Embryonic facial prominence (tissue), 1 donor: ENCODE data around the gene TRIO.

ENCODE experiments used
- DNase-seq: peaks from one replicate; pipeline ENCODE4 v3.0.0-alpha.2; 2016; ENCODE audit errors: extremely low spot score

The TRIO gene

DNA sequence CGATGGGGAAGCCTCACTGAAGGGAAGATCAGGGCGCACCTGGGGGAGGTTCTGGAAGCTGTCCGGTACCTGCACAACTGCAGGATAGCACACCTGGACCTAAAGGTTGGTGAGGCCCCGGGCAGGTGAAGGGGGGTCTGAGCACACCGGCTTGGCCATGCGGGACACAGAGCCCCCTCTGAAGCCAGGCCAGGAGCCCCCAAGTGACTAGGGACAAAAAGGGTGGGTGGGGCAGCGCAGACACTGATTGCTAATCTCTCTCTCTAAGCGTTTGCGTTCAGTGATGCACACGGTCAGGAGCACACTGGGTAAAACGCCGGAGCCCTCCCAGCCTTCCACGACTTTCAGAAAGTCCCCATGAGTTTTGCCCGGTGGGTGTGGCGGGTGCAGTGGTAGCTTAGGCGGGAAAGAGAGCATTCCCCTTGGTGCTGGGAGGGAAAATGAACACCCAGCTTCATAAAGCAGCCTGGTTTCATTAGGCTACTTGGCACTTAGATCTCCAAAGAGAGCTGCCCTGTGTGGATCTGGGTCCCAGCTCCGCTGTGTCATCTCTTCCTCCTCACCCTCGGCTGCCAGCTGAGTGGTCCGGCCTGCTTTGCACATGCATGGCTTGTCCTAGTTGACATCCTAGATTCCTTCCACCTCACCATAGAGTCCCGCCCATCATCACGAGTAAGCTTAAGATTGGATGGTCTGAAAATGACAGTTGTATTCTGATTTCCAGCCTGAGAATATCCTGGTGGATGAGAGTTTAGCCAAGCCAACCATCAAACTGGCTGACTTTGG lies 364.2 kb downstream of the TRIO start:
- no peak for DNase-seq

DNA sequence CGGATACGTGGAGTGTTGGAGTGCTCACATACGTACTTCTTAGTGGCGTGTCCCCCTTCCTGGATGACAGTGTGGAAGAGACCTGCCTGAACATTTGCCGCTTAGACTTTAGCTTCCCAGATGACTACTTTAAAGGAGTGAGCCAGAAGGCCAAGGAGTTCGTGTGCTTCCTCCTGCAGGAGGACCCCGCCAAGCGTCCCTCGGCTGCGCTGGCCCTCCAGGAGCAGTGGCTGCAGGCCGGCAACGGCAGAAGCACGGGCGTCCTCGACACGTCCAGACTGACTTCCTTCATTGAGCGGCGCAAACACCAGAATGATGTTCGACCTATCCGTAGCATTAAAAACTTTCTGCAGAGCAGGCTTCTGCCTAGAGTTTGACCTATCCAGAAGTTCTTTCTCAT lies 364.9 kb downstream of the TRIO start:
- no peak for DNase-seq

- no peak for DNase-seq
Measured at GRCh38 chr5:14509556-14509955, 366.4 kb downstream of the TRIO start.

- no peak for DNase-seq
Measured at GRCh38 chr5:14510156-14510734, 367.1 kb downstream of the TRIO start.

GRCh38 chr5:14510880-14511279 lies 367.7 kb downstream of the TRIO start:
- no peak for DNase-seq

- DNase-seq = no peak
Measured at GRCh38 chr5:14512574-14512973, 369.4 kb downstream of the TRIO start.

GRCh38 chr5:14513266-14513665 lies 370.1 kb downstream of the TRIO start:
- DNase-seq = no peak

GRCh38 chr5:14516901-14517300 lies 373.8 kb downstream of the TRIO start:
- DNase-seq = no peak

DNA sequence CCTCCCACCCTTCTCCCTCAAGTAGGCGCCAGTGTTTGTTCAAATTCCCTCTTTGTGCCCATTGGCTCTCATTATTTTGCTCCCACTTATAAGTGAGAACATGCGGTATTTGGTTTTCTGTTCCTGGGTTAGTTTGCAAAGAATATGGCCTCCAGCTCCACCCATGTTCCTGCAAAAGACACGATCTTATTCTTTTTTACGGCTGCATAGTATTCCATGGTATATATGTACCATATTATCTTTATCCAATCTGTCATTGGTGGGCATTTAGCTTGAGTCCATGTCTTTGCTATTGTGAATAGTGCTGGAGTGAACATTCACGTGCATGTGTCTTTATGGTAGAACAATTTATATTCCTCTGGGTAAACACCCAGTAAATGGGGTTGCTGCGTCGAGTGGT lies 375.5 kb downstream of the TRIO start:
- DNase-seq = no peak

- DNase-seq = no peak
Measured at GRCh38 chr5:14521748-14522147, 378.6 kb downstream of the TRIO start.

GRCh38 chr5:14522721-14523120 lies 379.6 kb downstream of the TRIO start:
- no peak for DNase-seq

DNA sequence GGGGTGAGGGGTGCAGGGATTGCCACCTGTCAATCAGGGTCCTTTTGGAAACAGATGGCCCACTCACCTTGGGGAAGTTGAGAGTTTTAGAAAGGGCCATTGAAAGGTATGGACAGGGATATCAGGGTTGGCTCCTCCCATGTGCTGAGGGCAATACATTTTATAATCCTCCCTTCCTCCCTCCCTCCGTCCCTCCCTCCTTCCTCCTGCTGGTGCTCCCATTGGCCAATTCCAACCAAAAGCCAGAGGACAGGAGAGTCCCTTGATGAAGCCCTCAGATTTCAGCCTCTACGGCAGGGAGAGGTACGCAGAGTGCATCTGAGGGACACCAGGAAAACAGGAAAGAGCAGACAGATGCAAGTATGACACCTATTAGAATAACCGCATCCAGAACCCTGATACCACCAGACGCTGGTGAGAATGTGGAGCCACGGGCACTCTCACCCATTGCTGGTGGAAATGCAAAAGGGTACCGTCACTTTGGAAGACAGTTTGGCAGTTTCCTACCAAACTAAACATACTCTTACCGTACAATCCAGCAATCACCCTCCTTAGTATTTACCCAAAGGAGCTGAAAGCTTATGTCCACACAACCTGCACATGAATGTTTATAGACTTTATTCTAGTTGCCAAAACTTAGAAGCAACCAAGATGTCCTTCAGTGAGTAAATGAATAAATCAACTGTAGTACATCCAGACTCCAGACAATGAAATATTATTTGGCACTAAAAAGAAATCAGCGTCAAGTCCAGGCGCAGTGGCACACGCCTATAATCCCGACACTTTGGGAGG lies 380.3 kb downstream of the TRIO start:
- no peak for DNase-seq

- DNase-seq = no peak
Measured at GRCh38 chr5:14525397-14525796, 382.3 kb downstream of the TRIO start.

- no peak for DNase-seq
Measured at GRCh38 chr5:14526493-14526892, 383.4 kb downstream of the TRIO start.

DNA sequence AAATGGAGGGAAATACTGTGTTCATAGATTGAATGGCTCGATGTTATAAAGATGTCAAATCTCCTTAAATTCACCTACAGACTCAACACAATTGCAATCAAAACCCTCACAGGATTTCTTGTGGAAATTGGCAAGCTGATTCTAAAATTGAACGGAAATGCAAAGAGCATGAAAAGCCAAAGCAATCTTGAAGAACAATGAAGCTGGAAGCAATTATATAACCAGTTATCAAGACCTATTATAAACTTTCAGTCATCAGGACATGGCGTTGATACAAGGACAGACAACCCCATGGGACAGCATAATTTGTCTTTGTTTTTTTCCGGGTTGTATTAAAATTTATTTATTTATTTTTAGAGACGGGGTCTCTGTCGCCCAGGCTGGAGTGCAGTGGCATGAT lies 385.0 kb downstream of the TRIO start:
- no peak for DNase-seq

DNA sequence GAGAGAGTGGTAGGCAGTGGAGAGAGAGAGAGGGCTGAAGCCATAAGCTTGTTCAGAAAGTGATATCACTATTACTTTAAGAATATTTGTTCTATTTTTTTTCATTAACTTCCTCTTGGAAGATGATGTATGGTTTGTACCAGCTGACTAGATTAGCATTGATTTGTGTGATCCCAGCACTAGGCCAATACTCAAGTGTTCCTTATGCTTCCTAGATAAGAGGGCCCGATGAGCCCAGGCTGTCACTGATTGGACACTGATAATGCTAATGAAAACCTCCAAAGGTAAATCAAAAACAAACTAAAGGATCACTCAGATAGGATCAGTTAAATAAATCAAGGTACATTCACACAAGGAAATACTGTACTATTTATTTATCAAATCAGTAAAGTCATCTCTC lies 385.8 kb downstream of the TRIO start:
- DNase-seq = no peak

DNA sequence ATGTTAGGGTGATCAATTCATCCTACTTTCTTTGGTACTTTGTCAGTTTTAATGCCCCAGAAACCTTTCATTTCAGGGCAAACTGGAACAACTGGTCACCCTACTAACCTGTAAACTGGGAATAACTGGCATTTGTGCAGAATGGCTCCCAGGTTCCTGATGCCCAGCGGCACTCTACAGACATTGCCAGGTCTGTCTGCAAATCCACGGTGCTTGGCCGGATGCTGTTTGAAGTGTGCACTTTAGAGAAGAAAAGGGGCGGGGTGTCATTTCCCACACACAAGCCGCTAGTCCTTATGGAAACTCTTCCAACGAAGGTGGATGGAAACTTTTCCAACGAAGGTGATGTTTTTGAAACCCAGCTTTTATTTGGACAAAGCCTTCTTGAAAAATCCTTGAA lies 388.5 kb downstream of the TRIO start:
- no peak for DNase-seq

- DNase-seq = no peak
Measured at GRCh38 chr5:14532180-14532579, 389.0 kb downstream of the TRIO start.

DNA sequence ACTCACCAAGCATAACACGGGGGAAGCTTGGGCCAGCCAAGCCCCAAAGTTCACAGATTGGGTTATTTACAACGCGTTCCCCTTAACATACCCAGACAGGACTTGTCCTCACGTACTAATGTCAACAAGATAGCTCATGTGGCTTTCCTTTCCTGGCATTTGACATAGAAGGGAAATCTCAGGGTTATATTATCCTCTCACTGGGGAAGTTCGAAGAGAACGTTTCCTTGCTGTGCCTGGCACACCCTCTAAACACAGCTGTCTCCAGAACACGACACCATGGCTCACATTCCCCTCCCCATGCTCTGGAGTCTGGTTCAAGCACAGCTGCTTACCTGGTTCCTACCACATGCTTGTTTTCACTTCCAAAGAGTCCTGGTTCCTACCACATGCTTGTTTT lies 391.6 kb downstream of the TRIO start:
- peak; percentile 26 for DNase-seq

DNA sequence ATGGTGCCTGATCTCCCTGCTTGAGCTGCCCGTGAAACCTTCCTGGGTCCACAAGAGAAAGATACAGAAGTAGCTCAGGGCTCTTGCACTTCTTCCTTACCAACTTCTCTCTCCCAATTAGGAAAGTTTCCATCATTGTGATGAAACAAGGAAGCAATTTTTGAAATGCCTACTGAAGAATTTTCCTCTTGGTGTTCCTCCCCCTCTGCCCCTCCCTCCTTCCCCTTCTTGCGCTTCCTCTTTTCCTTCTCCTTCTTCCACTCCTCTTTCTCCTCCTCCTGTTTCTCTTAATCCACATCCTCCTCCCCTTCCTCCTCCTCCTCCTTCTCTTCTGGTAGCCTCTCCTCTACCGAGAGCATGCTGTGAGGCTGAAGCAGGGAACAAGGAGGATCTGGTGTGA lies 402.2 kb downstream of the TRIO start:
- DNase-seq = no peak

DNA sequence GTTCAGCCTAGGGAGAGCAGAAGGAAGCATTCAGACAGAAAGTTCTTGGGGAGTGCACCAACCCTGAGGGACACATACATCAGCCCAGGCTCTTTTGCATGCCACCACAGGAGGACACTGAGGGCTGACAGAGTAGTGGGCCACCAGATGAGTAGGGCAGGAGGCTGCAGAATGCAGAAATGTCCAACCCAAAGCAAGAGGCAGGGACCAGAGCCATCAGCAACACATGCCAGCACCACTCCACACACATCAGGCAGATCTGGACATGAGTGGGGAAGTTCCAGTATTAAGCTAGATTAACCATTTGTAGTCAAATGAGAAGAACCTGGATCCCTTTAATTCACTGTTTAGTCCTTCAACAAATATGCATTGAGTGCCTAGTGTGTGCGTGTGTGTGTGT lies 402.7 kb downstream of the TRIO start:
- DNase-seq = no peak

- DNase-seq = no peak
Measured at GRCh38 chr5:14547666-14548065, 404.5 kb downstream of the TRIO start.

GRCh38 chr5:14551211-14551610 lies 408.1 kb downstream of the TRIO start:
- DNase-seq = no peak
